HG02885 (cell line): Measurements from ENCODE around the gene PNMA5.
A peak's percentile ranks its signal among the peaks of the same experiment; 100 is the strongest.

ENCODE experiments used
- ATAC-seq: cut with Tn5 transposase; IDR thresholded peaks from one replicate; pipeline ENCODE4 v1.9.1; 2021; ENCODE audit warnings: mild to moderate bottlenecking; ENCODE audit not compliant: unreplicated experiment, poor library complexity

The PNMA5 gene

GRCh38 chrX:152959626-152960025 lies 34.3 kb downstream of the PNMA5 start:
- ATAC-seq: no peak

GRCh38 chrX:152958524-152959465 lies 35.1 kb downstream of the PNMA5 start:
- peak; percentile 93 for ATAC-seq

DNA sequence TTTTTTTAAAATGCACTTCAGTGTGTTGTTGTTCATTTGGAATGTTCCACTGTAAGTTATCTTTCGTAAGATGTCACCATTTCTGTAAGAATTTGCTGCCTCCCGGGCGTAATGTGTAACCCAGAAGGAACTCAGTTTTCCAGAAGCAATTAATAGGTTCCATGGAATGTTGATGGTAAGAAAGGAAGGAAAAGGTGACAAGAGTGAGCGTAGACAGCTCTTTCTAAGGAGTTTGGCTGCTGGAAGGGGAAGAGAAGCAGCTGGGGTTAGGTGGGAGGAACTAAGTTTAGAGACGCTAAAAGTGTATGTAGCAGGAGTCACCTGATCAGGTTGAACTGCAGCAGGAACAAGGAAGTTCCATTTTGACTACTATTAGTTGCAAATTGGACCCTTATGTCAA lies 35.9 kb downstream of the PNMA5 start:
- no peak for ATAC-seq

DNA sequence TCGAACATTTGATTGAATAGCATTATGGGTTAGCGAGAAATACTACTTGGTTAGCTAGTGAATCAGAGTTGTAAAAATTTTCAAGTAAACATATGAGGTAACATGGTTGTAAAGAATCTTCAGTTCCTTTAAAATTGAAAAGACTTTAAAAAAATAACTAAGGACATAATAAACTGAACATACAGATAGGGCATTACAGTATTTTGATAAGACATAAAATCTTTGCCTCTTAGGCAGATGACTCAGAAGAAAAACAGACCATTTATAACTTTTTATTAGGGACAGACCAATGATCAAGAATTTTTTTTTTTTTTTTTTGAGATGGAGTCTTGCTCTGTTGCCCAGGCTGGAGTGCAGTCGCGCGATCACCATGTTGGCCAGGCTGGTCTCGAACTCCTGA lies 43.1 kb downstream of the PNMA5 start:
- no peak for ATAC-seq

DNA sequence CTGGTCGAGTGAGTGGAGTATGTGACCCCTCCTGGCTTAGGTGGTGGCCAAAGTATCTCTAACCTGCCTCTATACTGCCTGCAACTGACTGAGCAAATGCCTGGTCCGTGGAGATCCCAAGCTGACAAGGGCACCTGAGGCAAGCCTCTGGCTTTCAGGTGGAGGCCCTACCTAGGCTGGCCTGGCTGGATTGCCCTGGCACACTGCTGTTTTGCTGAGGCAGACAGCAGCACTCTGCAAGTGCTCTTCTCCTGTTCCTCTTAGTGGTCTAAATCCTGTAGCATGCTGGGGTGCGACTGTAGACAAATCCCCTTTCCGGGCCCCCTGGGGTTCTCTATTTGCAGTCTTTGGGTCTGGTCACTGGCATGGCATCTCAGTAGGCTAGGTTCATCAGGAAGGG lies 44.8 kb downstream of the PNMA5 start:
- no peak for ATAC-seq

GRCh38 chrX:152946681-152947080 lies 47.2 kb downstream of the PNMA5 start:
- no peak for ATAC-seq

DNA sequence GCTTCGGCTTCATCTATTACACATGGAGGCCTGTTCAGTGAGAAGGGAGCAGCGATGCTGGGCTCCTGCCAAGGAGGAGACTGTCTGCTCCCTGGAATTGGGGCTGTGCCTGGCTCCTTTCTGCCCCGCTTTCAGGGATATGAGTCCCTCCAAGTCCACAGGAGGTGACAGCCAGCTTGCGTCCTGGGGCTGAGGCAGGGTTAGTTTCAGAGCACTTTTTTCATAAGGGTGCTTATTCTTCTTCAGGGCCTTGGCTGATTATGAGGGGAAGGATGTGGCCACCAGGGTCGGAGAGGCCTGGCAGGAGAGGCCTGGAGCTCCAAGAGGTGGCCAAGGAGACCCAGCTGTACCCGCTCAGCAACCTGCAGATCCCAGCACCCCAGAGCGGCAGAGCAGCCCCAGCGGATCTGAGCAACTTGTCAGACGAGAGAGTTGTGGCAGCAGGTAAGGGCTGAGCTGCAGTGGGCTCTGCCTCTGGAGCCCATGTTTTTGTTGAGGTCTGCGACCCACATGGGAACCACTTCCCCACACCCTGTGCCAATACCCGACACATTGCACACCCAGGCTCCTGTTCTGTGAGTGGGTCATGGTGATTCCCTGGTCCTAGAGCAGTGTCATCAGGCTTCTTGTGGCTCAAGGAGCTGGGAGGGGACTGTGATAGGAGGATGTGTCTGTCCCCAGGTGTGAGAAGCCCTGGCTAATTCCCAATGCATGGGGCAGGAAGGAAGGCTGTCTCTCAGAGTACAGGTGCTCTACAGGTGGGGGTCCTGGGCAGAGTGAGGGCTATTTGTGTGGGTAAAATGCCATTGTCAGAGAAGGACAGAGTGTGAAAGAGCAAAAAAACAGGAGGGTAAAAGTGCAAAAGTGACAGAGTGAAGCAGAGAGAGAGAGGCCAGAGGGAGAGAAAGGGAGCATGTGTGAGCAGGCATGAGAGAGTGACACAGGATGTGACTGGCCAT lies 48.6 kb downstream of the PNMA5 start:
- ATAC-seq: no peak

- ATAC-seq: no peak
Measured at GRCh38 chrX:152943826-152944225, 50.1 kb downstream of the PNMA5 start.

GRCh38 chrX:152942077-152942442 lies 51.9 kb downstream of the PNMA5 start:
- ATAC-seq: no peak

DNA sequence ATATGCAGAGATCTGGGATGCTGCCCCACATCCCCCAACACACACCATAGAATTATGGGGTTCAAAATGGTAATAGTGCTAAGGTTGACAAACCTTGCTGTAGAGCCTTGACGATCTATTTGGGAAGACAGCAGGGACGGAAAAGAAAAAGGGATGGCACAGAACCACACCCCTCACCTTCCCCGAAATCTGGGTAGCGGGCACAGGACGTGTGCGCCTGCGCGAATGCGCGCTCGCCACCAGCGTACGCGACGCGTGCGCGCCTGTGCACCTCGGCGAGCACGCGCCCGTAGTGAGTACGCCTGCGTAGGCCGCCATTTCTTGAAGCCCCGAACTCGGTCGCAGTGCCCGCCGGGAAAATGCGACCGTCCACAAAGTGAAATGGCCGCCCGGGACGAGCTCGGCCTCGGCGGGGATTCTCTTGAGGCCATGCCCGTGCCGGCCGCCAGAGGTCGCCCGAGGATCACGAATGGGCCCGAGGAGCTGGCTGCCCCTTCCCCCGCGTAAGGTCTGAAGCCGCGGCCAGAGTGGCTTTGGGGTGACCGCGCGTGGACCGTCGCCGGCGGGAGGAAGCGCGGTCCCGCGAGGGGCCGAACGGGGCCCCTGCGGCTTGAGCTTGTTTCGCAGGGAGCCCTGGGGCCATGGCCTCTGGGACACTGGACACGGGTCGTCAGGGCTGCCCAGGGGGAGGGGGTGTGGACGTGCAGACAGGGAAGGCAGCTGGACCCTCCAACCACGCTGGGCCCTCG lies 52.4 kb downstream of the PNMA5 start:
- peak; percentile 93 for ATAC-seq
